Ascending aorta (tissue), 2 donors: ENCODE results near the gene CEL. TPM values are rescaled to one million over a fixed set of nuclear protein-coding genes. Genes with fewer than 3 reads are reported as not detected.

ENCODE experiments used
- DNase-seq, 2 donors: peaks; one replicate each; pipeline ENCODE4 v3.0.0-alpha.2; 2019; ENCODE audit warnings: low spot score in 2 of 2
- H3K27ac ChIP-seq, 2 donors: fragments of 200-600 bp; sonication (generic); one replicate each; pipeline ENCODE4 v1.5.1; 2016 to 2017; ENCODE audit warnings: mild to moderate bottlenecking in 1 of 2
- H3K27me3 ChIP-seq: fragments of 200-600 bp; sonication (generic); one replicate; pipeline ENCODE4 v1.5.1; 2017
- H3K36me3 ChIP-seq, 2 donors: fragments of 200-600 bp; sonication (generic); one replicate each; pipeline ENCODE4 v1.5.1; 2016
- H3K4me1 ChIP-seq, 2 donors: fragments of 200-600 bp; sonication (generic); one replicate each; pipeline ENCODE4 v1.5.1; 2016 to 2017; ENCODE audit warnings: mild to moderate bottlenecking in 1 of 2
- H3K4me3 ChIP-seq, 2 donors: fragments of 200-600 bp; sonication (generic); one replicate each; pipeline ENCODE4 v1.5.1; 2016 to 2017; ENCODE audit warnings: mild to moderate bottlenecking in 1 of 2
- H3K9me3 ChIP-seq, 2 donors: fragments of 200-600 bp; sonication (generic); one replicate each; pipeline ENCODE4 v1.5.1; 2016
- CTCF ChIP-seq, 3 experiments: fragments of 200-600 bp in 2 of 3; fragments of 450-650 bp in 1 of 3; sonication (generic) in 2 of 3; IDR thresholded peaks; one replicate each; pipeline ENCODE4 v1.5.1; 2016 to 2019; ENCODE audit warnings: antibody characterized with exemption in 3 of 3, mild to moderate bottlenecking in 1 of 3, moderate library complexity in 1 of 3
- intact Hi-C: fragments of 100-400 bp; cut with DNase I; formaldehyde crosslinking; loops from one replicate; pipeline ENCODE4 v1.15.1; 2023
- total RNA-seq: library from RNA; depleted of rRNA; stranded (reverse); fragments of >200 nt; gene quantifications from one replicate; pipeline ENCODE4 v1.1.0, GENCODE V29; 2016

CEL gene
- total RNA-seq, 1 donor from 2014 or later, result not detected

- Histone ChIP-seq H3K9me3 (no peaks in the 10 kb centered on the region), H3K36me3 (peaks cover 85 to 88% of the 10 kb centered on the region in 2 donors), H3K27me3 (no peaks in the 10 kb centered on the region), H3K4me3 (no peak overlapping the region), H3K4me1 (no peaks in the 10 kb centered on the region), H3K27ac (no peak overlapping the region)
- DNase-seq, result no peak
- intact Hi-C loops, result no loop called here
- TF ChIP-seq CTCF (IDR thresholded peaks at IDR 0.05), result no peak
These were observed 14.9 kb upstream of the CEL start for GRCh38 chr9:133046900-133047295.

DNA sequence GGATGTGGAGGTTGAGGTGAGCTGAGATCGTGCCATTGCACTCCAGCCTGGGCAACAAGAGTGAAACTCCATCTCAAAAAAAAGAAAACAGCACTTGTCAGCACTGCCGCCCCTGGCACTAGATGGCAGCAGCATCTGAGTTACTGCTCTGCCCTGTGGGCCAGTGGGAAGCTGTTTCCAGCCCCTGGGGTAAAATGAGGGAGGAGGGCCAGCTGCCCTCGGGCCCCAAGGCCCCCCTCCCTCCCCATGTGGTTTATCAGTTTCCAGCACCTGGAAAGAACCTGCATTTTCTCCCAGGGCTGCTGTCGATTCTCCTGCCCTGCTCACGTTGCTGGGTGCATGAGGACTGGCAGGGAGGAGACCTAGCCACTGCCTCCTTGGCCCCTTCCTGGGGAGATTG lies 13.2 kb upstream of the CEL start:
- no peaks in the 10 kb centered on the region for H3K9me3 ChIP-seq
- H3K27me3 ChIP-seq, result no peaks in the 10 kb centered on the region
- H3K27ac ChIP-seq, result no peak overlapping the region
- intact Hi-C loops, result no loop called here
- no peak for DNase-seq
- H3K4me1 ChIP-seq, result no peaks in the 10 kb centered on the region
- peak in 1 of 3 experiments; percentile 6 for TF ChIP-seq CTCF (IDR thresholded peaks at IDR 0.05)
- H3K4me3 ChIP-seq, result no peak overlapping the region
- H3K36me3 ChIP-seq, result peaks cover 75 to 86% of the 10 kb centered on the region in 2 donors

DNA sequence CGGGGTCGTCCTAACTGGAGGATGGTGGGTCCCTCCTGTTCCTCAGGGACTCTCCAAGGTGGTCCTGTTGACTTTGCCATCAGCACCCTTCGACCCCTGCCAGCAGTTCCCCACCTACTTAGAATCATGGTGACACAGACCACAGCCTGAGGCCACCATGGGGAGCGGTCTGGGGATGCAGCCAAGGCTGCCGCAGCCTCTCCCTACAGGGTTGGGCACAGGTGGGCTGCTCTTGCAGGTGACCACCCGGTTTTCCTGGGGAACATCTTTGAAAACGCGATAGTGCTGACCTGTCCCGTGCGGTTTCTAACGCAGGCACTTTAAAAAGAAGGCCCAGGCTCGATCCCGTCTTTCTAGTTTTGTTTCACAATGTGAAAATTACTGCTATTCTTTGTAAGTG lies 12.7 kb upstream of the CEL start:
- intact Hi-C loops, result no loop called here
- no peak for TF ChIP-seq CTCF (IDR thresholded peaks at IDR 0.05)
- H3K36me3 ChIP-seq, result peaks cover 71 to 86% of the 10 kb centered on the region in 2 donors

DNA sequence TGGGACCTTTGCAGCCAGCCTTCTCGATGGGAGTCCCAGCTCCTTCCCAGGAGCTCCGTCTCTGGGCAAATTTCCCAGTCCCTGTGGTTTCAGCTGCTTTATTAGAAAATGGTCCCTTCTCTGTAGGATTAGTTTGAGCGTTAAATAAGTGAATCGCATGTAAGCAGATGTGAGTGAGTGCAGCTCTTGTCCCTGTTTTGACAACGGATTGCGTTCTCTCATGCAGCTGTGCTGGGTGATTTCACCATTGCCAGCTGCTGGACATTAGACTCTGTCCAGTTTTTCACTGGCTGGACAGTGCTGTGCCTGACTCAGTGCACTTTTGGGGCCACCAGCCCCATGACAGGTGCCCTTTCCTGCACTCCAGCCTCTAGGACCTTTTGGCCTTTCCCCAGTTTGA lies 11.6 kb upstream of the CEL start:
- no peak for TF ChIP-seq CTCF (IDR thresholded peaks at IDR 0.05)
- H3K4me1 ChIP-seq, result no peaks in the 10 kb centered on the region
- H3K4me3 ChIP-seq, result no peak overlapping the region
- H3K27ac ChIP-seq, result no peak overlapping the region
- peaks cover 63 to 82% of the 10 kb centered on the region in 2 donors for H3K36me3 ChIP-seq
- DNase-seq, result no peak
- H3K27me3 ChIP-seq, result no peaks in the 10 kb centered on the region
- no peaks in the 10 kb centered on the region for H3K9me3 ChIP-seq
- intact Hi-C loops, result no loop called here

More for the DNA sequence above, 12.7 kb upstream of the CEL start:
- Histone ChIP-seq H3K4me1 (no peaks in the 10 kb centered on the region), H3K9me3 (no peaks in the 10 kb centered on the region), H3K27me3 (no peaks in the 10 kb centered on the region), H3K4me3 (no peak overlapping the region), H3K27ac (no peak overlapping the region)
- no peak for DNase-seq

DNA sequence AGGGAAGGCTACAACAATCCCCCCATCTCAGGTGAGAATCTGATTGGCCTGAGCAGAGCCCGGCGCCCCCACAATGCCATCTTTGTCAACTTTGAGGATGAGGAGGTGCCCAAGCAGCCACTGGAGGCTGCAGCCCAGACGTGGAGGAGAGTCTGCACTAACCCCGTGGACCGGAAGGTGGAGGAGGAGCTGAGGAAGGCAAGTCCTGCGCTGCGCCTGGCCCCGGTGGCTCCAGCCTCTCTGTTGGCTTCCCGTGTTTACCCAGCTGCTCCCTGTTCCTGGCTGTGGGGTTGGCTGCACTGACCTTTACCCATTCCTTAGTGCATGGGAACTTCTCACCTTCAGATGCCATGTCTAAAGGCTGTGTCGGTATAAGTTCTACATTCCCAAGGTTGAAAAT lies 11.0 kb upstream of the CEL start:
- Histone ChIP-seq H3K9me3 (no peaks in the 10 kb centered on the region), H3K4me1 (no peaks in the 10 kb centered on the region), H3K36me3 (peaks cover 62 to 82% of the 10 kb centered on the region in 2 donors), H3K27ac (no peak overlapping the region), H3K4me3 (no peak overlapping the region), H3K27me3 (no peaks in the 10 kb centered on the region)
- intact Hi-C loops, result no loop called here
- TF ChIP-seq CTCF (IDR thresholded peaks at IDR 0.05), result no peak
- no peak for DNase-seq

- intact Hi-C loops, result no loop called here
- Histone ChIP-seq H3K27me3 (no peaks in the 10 kb centered on the region), H3K9me3 (no peaks in the 10 kb centered on the region), H3K4me3 (no peak overlapping the region), H3K27ac (no peak overlapping the region), H3K36me3 (peaks cover 63 to 82% of the 10 kb centered on the region in 2 donors), H3K4me1 (no peaks in the 10 kb centered on the region)
- TF ChIP-seq CTCF (IDR thresholded peaks at IDR 0.05), result no peak
- DNase-seq, result peak in 1 of 2 donors; percentile 56
These were observed 10.4 kb upstream of the CEL start for GRCh38 chr9:133051281-133051900.
